CD4-positive, alpha-beta T cell (primary cell): ENCODE data around the gene KRTAP10-1. TPM values are rescaled to one million over a fixed set of nuclear protein-coding genes. Genes with fewer than 3 reads are reported as not detected.

Experiments
- ATAC-seq: fragments of 200-7000 bp; cut with Tn5 transposase; one replicate; pipeline ENCODE4 v1.10.0; 2022; ENCODE audit warnings: mild to moderate bottlenecking; ENCODE audit not compliant: poor library complexity
- CTCF ChIA-PET: fragments of 350-600 bp; sonication (Branson Sonifier 250); formaldehyde crosslinking; loops from one replicate; lab custom pipeline; 2021; ENCODE audit warnings: antibody characterized with exemption, inconsistent platforms; lab: Charles Lee
- POLR2A ChIA-PET: fragments of 350-600 bp; sonication (Branson Sonifier 250); formaldehyde crosslinking; loops from one replicate; lab custom pipeline; 2021; ENCODE audit warnings: antibody characterized with exemption, inconsistent platforms; lab: Charles Lee
- DNase-seq, 14 experiments: peaks; one replicate each; pipeline ENCODE4 v3.0.0-alpha.2; 2013 to 2020; ENCODE audit warnings: mixed read lengths in 2 of 14
- H3K27ac ChIP-seq, 2 donors: one replicate each; pipeline versions ENCODE4 v1.5.1 to v1.7.0; 2013; ENCODE audit warnings: low read length in 2 of 2, low read depth in 1 of 2, mild to moderate bottlenecking in 1 of 2
- H3K27me3 ChIP-seq, 2 experiments: 1 replicate in 1 of 2; 2 replicates in 1 of 2; pipeline versions ENCODE4 v1.6.1 to v1.7.0; 2013; ENCODE audit warnings: low read length in 2 of 2, control low read depth in 1 of 2, mild to moderate bottlenecking in 1 of 2, moderate library complexity in 1 of 2; ENCODE audit not compliant: insufficient read depth in 2 of 2, control insufficient read depth in 1 of 2
- H3K36me3 ChIP-seq: one replicate; pipeline ENCODE4 v1.6.1; 2013; ENCODE audit warnings: low read length, control low read depth; ENCODE audit not compliant: insufficient read depth
- H3K4me1 ChIP-seq: one replicate; pipeline ENCODE4 v1.6.1; 2013; ENCODE audit warnings: low read length, control low read depth; ENCODE audit not compliant: insufficient read depth
- H3K4me3 ChIP-seq: one replicate; pipeline ENCODE4 v1.5.1; 2013; ENCODE audit warnings: mild to moderate bottlenecking, low read length, moderate library complexity
- H3K9me3 ChIP-seq, 2 experiments: 1 replicate in 1 of 2; 2 replicates in 1 of 2; pipeline versions ENCODE4 v1.6.1 to v1.7.0; 2013; ENCODE audit warnings: low read length in 2 of 2, mild to moderate bottlenecking in 2 of 2, control low read depth in 1 of 2, moderate library complexity in 1 of 2; ENCODE audit not compliant: control insufficient read depth in 1 of 2, insufficient read depth in 1 of 2
- H3K27ac Mint-ChIP-seq: one replicate; pipeline ENCODE4 v1.8.0; 2020; ENCODE audit warnings: mixed read lengths
- H3K27me3 Mint-ChIP-seq: one replicate; pipeline ENCODE4 v1.8.0; 2021; ENCODE audit warnings: mixed read lengths
- H3K36me3 Mint-ChIP-seq: one replicate; pipeline ENCODE4 v1.8.0; 2021; ENCODE audit warnings: low read depth, mixed read lengths
- H3K4me1 Mint-ChIP-seq: one replicate; pipeline ENCODE4 v1.8.0; 2021; ENCODE audit warnings: low read depth, mixed read lengths
- H3K4me3 Mint-ChIP-seq: one replicate; pipeline ENCODE4 v1.8.0; 2020; ENCODE audit warnings: mild to moderate bottlenecking, mixed read lengths
- H3K9me3 Mint-ChIP-seq: one replicate; pipeline ENCODE4 v1.8.0; 2020; ENCODE audit warnings: mixed read lengths
- intact Hi-C, 2 experiments: fragments of 100-400 bp; cut with DNase I in 1 of 2; cut with micrococcal nuclease in 1 of 2; formaldehyde crosslinking; loops; one replicate each; pipeline versions ENCODE4 v1.15.1 to v1.9.0; 2023 to 2025; cut with DNase I, micrococcal nuclease
- total RNA-seq, 174 experiments: library from RNA in 2 of 174; stranded (reverse) in 2 of 174; gene quantifications; one replicate each; pipeline ENCODE4 v1.2.3 and lab custom pipeline; 2021 to 2026
- TF ChIP-seq, protein P1 (sequence below): fragments of 200-600 bp; IDR thresholded peaks from one replicate; pipeline ENCODE4 v1.8.0; 2022; ENCODE audit warnings: antibody characterized with exemption, mild to moderate bottlenecking

Gene KRTAP10-1
- total RNA-seq, 2 experiments from 2014 or later = not detected

DNA sequence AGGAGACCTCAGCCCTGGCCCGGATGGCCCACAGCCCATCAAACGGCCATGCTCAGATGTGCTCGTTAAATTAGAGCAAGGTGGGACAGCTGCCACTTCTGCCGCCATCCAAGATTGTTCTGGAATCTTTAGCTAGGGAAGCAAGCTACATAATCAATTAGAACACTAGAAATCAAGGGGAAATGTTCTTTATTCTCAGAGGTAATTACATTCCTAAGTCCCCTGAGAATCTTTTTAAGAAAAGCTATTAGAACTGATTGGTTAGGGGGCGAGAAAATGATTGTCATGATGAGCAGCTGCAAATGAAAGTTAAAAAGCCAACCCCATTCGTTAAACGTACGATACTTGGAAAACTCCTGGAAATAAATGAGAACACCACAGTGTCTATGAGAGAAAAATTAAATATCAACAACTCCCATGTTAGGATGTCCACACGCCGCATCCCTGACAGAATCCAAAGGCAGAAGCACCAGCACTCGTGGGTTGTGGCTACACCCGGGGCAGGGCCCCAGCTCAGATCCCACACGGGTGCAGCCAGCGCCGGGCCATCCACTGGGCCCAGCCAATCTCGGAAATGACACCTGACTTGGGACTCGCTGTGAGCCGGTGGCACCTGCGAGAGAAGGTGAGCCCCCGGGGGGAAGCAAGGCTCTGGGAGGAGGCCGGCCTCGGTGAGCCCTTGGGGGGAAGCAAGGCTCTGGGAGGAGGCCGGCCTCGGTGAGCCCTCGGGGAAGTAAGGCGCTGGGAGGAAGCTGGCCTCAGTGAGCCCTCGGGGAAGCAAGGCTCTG, 37.6 kb downstream of the KRTAP10-1 start:
- Mint-ChIP-seq H3K36me3 (no peaks in the 10 kb centered on the region), H3K9me3 (no peaks in the 10 kb centered on the region), H3K27ac (no peak overlapping the region), H3K4me3 (no peak overlapping the region), H3K27me3 (peaks cover 6% of the 10 kb centered on the region), H3K4me1 (no peaks in the 10 kb centered on the region)
- ATAC-seq (no peak), DNase-seq (no peak)
- H3K27ac ChIP-seq = no peak overlapping the region
- H3K4me1 ChIP-seq = peaks cover 7% of the 10 kb centered on the region
- no peaks in the 10 kb centered on the region for H3K36me3 ChIP-seq
- H3K27me3 ChIP-seq = peaks cover 0 to 2% of the 10 kb centered on the region in 2 experiments
- CTCF ChIA-PET = no interaction called here
- TF ChIP-seq, protein P1, sequence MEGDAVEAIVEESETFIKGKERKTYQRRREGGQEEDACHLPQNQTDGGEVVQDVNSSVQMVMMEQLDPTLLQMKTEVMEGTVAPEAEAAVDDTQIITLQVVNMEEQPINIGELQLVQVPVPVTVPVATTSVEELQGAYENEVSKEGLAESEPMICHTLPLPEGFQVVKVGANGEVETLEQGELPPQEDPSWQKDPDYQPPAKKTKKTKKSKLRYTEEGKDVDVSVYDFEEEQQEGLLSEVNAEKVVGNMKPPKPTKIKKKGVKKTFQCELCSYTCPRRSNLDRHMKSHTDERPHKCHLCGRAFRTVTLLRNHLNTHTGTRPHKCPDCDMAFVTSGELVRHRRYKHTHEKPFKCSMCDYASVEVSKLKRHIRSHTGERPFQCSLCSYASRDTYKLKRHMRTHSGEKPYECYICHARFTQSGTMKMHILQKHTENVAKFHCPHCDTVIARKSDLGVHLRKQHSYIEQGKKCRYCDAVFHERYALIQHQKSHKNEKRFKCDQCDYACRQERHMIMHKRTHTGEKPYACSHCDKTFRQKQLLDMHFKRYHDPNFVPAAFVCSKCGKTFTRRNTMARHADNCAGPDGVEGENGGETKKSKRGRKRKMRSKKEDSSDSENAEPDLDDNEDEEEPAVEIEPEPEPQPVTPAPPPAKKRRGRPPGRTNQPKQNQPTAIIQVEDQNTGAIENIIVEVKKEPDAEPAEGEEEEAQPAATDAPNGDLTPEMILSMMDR = no peak
- intact Hi-C loops = loop anchor here in 1 of 2 experiments (10.0 kb wide), 1 partner anchor 622 kb away; no protein-coding TSS in a partner anchor
- no peak overlapping the region for H3K4me3 ChIP-seq
- POLR2A ChIA-PET = no interaction called here
- H3K9me3 ChIP-seq = no peaks in the 10 kb centered on the region

DNA sequence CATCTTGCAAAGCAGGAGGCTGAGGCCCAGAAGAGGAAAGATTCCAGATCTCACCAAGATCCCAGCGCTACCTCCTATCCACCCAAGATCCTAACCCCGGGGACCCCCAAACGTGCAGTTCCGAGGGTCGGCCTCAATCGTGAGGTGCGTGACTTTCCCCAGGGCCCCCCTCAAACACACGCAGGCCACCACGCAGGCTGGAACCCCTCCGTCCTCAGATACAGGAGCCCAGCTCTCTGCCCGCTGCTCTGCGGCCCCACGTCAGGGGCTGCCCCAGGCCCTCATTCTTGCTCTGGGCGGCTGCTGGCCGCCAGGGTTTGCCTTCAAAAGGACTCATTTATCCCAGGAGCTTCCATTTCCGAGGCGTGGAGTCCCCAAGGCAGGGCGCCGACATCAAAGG, 39.9 kb downstream of the KRTAP10-1 start:
- H3K36me3 ChIP-seq = no peaks in the 10 kb centered on the region
- no peaks in the 10 kb centered on the region for H3K36me3 Mint-ChIP-seq
- peaks cover 0 to 5% of the 10 kb centered on the region in 2 experiments for H3K27me3 ChIP-seq
- H3K9me3 Mint-ChIP-seq = no peaks in the 10 kb centered on the region
- TF ChIP-seq, protein P1 = no peak
- no peak overlapping the region for H3K27ac Mint-ChIP-seq
- no peaks in the 10 kb centered on the region for H3K9me3 ChIP-seq
- no peak for DNase-seq
- intact Hi-C loops = loop anchor here in 1 of 2 experiments (10.0 kb wide), 1 partner anchor 625 kb away; no protein-coding TSS in a partner anchor
- ChIA-PET CTCF (interaction anchor here (0.5 kb wide), 1 partner anchor 875 kb away, joined by 3 read pairs; no protein-coding TSS in a partner anchor), POLR2A (no interaction called here)
- H3K4me3 Mint-ChIP-seq = no peak overlapping the region
- H3K4me3 ChIP-seq = no peak overlapping the region
- H3K27ac ChIP-seq = no peak overlapping the region
- H3K27me3 Mint-ChIP-seq = peaks cover 23% of the 10 kb centered on the region
- peaks cover 7% of the 10 kb centered on the region for H3K4me1 ChIP-seq
- ATAC-seq = no peak
- H3K4me1 Mint-ChIP-seq = no peaks in the 10 kb centered on the region

DNA sequence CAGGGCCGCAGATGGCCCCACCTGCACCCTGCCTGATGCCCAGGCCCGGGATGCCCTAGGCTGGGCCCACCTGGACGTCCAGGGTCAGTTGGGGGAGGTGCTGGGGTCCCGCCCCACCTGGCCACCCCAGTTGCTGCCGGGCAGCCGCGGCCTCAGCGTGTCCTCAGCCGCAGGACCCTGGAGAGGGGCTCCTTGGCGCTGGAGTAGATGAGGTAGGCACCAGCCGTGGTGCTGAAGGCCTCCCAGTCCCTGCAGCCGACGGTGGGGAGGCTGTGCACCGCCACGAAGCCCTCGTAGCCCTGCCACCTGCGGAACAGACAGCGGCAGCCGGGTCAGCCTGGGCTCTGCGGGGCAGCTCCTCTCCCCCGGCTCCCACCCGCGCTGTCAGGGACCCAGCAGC, 40.4 kb downstream of the KRTAP10-1 start:
- Mint-ChIP-seq H3K4me1 (no peaks in the 10 kb centered on the region), H3K36me3 (no peaks in the 10 kb centered on the region), H3K4me3 (no peak overlapping the region), H3K27me3 (peaks cover 23% of the 10 kb centered on the region), H3K27ac (no peak overlapping the region), H3K9me3 (no peaks in the 10 kb centered on the region)
- DNase-seq (no peak), ATAC-seq (no peak)
- Histone ChIP-seq H3K4me1 (peaks cover 7% of the 10 kb centered on the region), H3K36me3 (no peaks in the 10 kb centered on the region), H3K4me3 (no peak overlapping the region), H3K27ac (no peak overlapping the region), H3K27me3 (peaks cover 0 to 8% of the 10 kb centered on the region in 2 experiments), H3K9me3 (no peaks in the 10 kb centered on the region)
- CTCF ChIA-PET = no interaction called here
- TF ChIP-seq, protein P1 = no peak
- POLR2A ChIA-PET = no interaction called here
- intact Hi-C loops = loop anchor here in 1 of 2 experiments (10.0 kb wide), 1 partner anchor 625 kb away; no protein-coding TSS in a partner anchor
